Gastroesophageal sphincter (tissue), 3 donors: Measurements from ENCODE around the gene HTRA3.

Experiments
- EP300 ChIP-seq: sonication (generic); formaldehyde crosslinking; IDR thresholded peaks from one replicate; pipeline ENCODE4 v1.6.1; 2017; ENCODE audit warnings: antibody characterized with exemption, mild to moderate bottlenecking
- POLR2A ChIP-seq, 2 donors: fragments of 450-650 bp; IDR thresholded peaks; one replicate each; pipeline ENCODE4 v1.6.1; 2017; ENCODE audit warnings: antibody characterized with exemption in 2 of 2, mild to moderate bottlenecking in 2 of 2, moderate library complexity in 1 of 2
- POLR2AphosphoS5 ChIP-seq: sonication (generic); formaldehyde crosslinking; IDR thresholded peaks from one replicate; pipeline ENCODE4 v1.6.1; 2017; ENCODE audit warnings: antibody characterized with exemption
- TF ChIP-seq, protein P1 (sequence below), 4 experiments: fragments of 200-600 bp in 2 of 4; fragments of 450-650 bp in 2 of 4; sonication (generic) in 1 of 4; IDR thresholded peaks; one replicate each; pipeline ENCODE4 v1.5.1; 2017 to 2019; ENCODE audit warnings: antibody characterized with exemption in 4 of 4, mild to moderate bottlenecking in 2 of 4, moderate library complexity in 2 of 4

- TF ChIP-seq, protein P1, sequence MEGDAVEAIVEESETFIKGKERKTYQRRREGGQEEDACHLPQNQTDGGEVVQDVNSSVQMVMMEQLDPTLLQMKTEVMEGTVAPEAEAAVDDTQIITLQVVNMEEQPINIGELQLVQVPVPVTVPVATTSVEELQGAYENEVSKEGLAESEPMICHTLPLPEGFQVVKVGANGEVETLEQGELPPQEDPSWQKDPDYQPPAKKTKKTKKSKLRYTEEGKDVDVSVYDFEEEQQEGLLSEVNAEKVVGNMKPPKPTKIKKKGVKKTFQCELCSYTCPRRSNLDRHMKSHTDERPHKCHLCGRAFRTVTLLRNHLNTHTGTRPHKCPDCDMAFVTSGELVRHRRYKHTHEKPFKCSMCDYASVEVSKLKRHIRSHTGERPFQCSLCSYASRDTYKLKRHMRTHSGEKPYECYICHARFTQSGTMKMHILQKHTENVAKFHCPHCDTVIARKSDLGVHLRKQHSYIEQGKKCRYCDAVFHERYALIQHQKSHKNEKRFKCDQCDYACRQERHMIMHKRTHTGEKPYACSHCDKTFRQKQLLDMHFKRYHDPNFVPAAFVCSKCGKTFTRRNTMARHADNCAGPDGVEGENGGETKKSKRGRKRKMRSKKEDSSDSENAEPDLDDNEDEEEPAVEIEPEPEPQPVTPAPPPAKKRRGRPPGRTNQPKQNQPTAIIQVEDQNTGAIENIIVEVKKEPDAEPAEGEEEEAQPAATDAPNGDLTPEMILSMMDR (IDR thresholded peaks at IDR 0.05) = no peak
- TF ChIP-seq EP300 = no peak
- no peak for TF ChIP-seq POLR2AphosphoS5
- TF ChIP-seq POLR2A (IDR thresholded peaks at IDR 0.05) = no peak
Observed at GRCh38 chr4:8265171-8265929, 4.2 kb upstream of the HTRA3 start.
